ENCODE data around the gene KLHL17. TPM values are rescaled to one million over a fixed set of nuclear protein-coding genes. Genes with fewer than 3 reads are reported as not detected.

Gene KLHL17
- polyA plus RNA-seq, 1 donor (not counting 4 experiments of a cell fraction or from before 2014, with no cell fraction given): 6.5 TPM

GRCh38 chr1:923991-924655 lies 36.3 kb upstream of the KLHL17 start:
- Histone ChIP-seq H3K9me3 (ENCODE audit: control insufficient read depth, low read depth, low read length) (no peaks in the 10 kb centered on the region), H3K27ac (ENCODE audit: control insufficient read depth, insufficient read depth, low read length) (no peak overlapping the region), H4K20me1 (ENCODE audit: control insufficient read depth, extremely low read depth, insufficient read depth, low read length) (peaks cover 7% of the 10 kb centered on the region), H2AFZ (ENCODE audit: control insufficient read depth, low read length) (no peak overlapping the region), H3K36me3 (ENCODE audit: control insufficient read depth in 2 of 2, extremely low read depth in 1 of 2, insufficient read depth in 2 of 2, low read length in 2 of 2) (no peaks in the 10 kb centered on the region), H3K27me3 (ENCODE audit: control insufficient read depth, extremely low read depth, insufficient read depth, low read length) (peaks cover 95% of the 10 kb centered on the region), H3K9me1 (ENCODE audit: control insufficient read depth, extremely low read depth, insufficient read depth, low read length) (no peaks in the 10 kb centered on the region), H3K4me3 (ENCODE audit: control insufficient read depth in 2 of 3, extremely low read depth in 1 of 3, insufficient read depth in 2 of 3, low read depth in 1 of 3, low read length in 3 of 3) (peak overlapping the region in 1 of 3 experiments; percentile 10), H3K4me1 (ENCODE audit: control insufficient read depth, extremely low read depth, insufficient read depth, low read length) (peaks cover 8% of the 10 kb centered on the region), H3K9ac (ENCODE audit: control insufficient read depth, extremely low read depth, insufficient read depth, low read length) (no peak overlapping the region), H3K4me2 (ENCODE audit: control insufficient read depth, extremely low read depth, insufficient read depth, low read depth, low read length) (peak overlapping the region; percentile 62), H3K79me2 (ENCODE audit: control insufficient read depth, insufficient read depth, low read length) (no peaks in the 10 kb centered on the region)
- FAIRE-seq (no peak), DNase-seq (ENCODE audit: low read depth, low spot score) (no peak)
- TF ChIP-seq CTCF (optimal IDR thresholded peaks at IDR 0.05 in 1 of 3, IDR thresholded peaks at IDR 0.05 in 1 of 3, conservative IDR thresholded peaks at IDR 0.05 in 1 of 3; ENCODE audit: extremely low read depth in 1 of 3, insufficient read depth in 2 of 3, low read length in 3 of 3): no peak
- TF ChIP-seq EZH2 (IDR thresholded peaks at IDR 0.05; ENCODE audit: low read length): no peak
- dilution Hi-C loops (cut with MboI; ENCODE audit: extremely low pct_ligation_motif_present, low sequenced_read_pairs): no loop called here

- no peaks in the 10 kb centered on the region for H3K36me3 ChIP-seq (ENCODE audit: control insufficient read depth in 2 of 2, extremely low read depth in 1 of 2, insufficient read depth in 2 of 2, low read length in 2 of 2)
- H4K20me1 ChIP-seq (ENCODE audit: control insufficient read depth, extremely low read depth, insufficient read depth, low read length): peaks cover 7% of the 10 kb centered on the region
- peaks cover 8% of the 10 kb centered on the region for H3K4me1 ChIP-seq (ENCODE audit: control insufficient read depth, extremely low read depth, insufficient read depth, low read length)
- H3K79me2 ChIP-seq (ENCODE audit: control insufficient read depth, insufficient read depth, low read length): no peaks in the 10 kb centered on the region
- H3K4me3 ChIP-seq (ENCODE audit: control insufficient read depth in 2 of 3, extremely low read depth in 1 of 3, insufficient read depth in 2 of 3, low read depth in 1 of 3, low read length in 3 of 3): peak overlapping the region in 1 of 3 experiments; percentile 10
- H3K9ac ChIP-seq (ENCODE audit: control insufficient read depth, extremely low read depth, insufficient read depth, low read length): no peak overlapping the region
- H3K9me1 ChIP-seq (ENCODE audit: control insufficient read depth, extremely low read depth, insufficient read depth, low read length): no peaks in the 10 kb centered on the region
- peaks cover 95% of the 10 kb centered on the region for H3K27me3 ChIP-seq (ENCODE audit: control insufficient read depth, extremely low read depth, insufficient read depth, low read length)
- TF ChIP-seq CTCF (optimal IDR thresholded peaks at IDR 0.05 in 1 of 3, IDR thresholded peaks at IDR 0.05 in 1 of 3, conservative IDR thresholded peaks at IDR 0.05 in 1 of 3; ENCODE audit: extremely low read depth in 1 of 3, insufficient read depth in 2 of 3, low read length in 3 of 3) (no peak), EZH2 (IDR thresholded peaks at IDR 0.05; ENCODE audit: low read length) (peak; percentile 100)
- FAIRE-seq: no peak
- H3K9me3 ChIP-seq (ENCODE audit: control insufficient read depth, low read depth, low read length): no peaks in the 10 kb centered on the region
- peak overlapping the region; percentile 32 for H3K4me2 ChIP-seq (ENCODE audit: control insufficient read depth, extremely low read depth, insufficient read depth, low read depth, low read length)
- dilution Hi-C loops (cut with MboI; ENCODE audit: extremely low pct_ligation_motif_present, low sequenced_read_pairs): no loop called here
- no peak overlapping the region for H2AFZ ChIP-seq (ENCODE audit: control insufficient read depth, low read length)
- H3K27ac ChIP-seq (ENCODE audit: control insufficient read depth, insufficient read depth, low read length): no peak overlapping the region
- no peak for DNase-seq (ENCODE audit: low read depth, low spot score)
These were observed 35.5 kb upstream of the KLHL17 start for GRCh38 chr1:924656-925560.
